ELF-1 (cell line): Measurements from ENCODE around the gene PAPPA.

Experiments
- DNase-seq: peaks from one replicate; pipeline ENCODE4 v3.0.0-alpha.2; 2016; ENCODE audit warnings: low read depth, low spot score

PAPPA gene

GRCh38 chr9:116181853-116182610, 28.4 kb downstream of the PAPPA start:
- peak; percentile 63 for DNase-seq

GRCh38 chr9:116182876-116183275, 29.3 kb downstream of the PAPPA start:
- DNase-seq, result no peak

GRCh38 chr9:116187570-116188170, 34.1 kb downstream of the PAPPA start:
- no peak for DNase-seq

- no peak for DNase-seq
Observed at GRCh38 chr9:116189683-116190082, 36.1 kb downstream of the PAPPA start.

- no peak for DNase-seq
Observed at GRCh38 chr9:116190637-116191396, 37.2 kb downstream of the PAPPA start.

GRCh38 chr9:116191576-116192415, 38.2 kb downstream of the PAPPA start:
- peak; percentile 30 for DNase-seq

- no peak for DNase-seq
Observed at GRCh38 chr9:116193636-116194035, 40.0 kb downstream of the PAPPA start.

- no peak for DNase-seq
Observed at GRCh38 chr9:116196806-116197205, 43.2 kb downstream of the PAPPA start.

- DNase-seq, result no peak
Observed at GRCh38 chr9:116198344-116198743, 44.8 kb downstream of the PAPPA start.

- DNase-seq, result no peak
Observed at GRCh38 chr9:116202219-116202912, 48.8 kb downstream of the PAPPA start.

- no peak for DNase-seq
Observed at GRCh38 chr9:116204252-116204882, 50.8 kb downstream of the PAPPA start.

GRCh38 chr9:116207371-116208111, 54.0 kb downstream of the PAPPA start:
- DNase-seq, result no peak

GRCh38 chr9:116208417-116209232, 55.0 kb downstream of the PAPPA start:
- DNase-seq, result no peak

GRCh38 chr9:116209414-116210116, 56.0 kb downstream of the PAPPA start:
- no peak for DNase-seq

GRCh38 chr9:116212986-116213692, 59.5 kb downstream of the PAPPA start:
- DNase-seq, result no peak

- no peak for DNase-seq
Observed at GRCh38 chr9:116213693-116214047, 60.1 kb downstream of the PAPPA start.

GRCh38 chr9:116218399-116218798, 64.8 kb downstream of the PAPPA start:
- no peak for DNase-seq

GRCh38 chr9:116219686-116220085, 66.1 kb downstream of the PAPPA start:
- DNase-seq, result no peak
